ENCODE results near the gene SZRD1.

Gene SZRD1

GRCh38 chr1:16436946-16437474, 70.0 kb downstream of the SZRD1 start, which contains the start of gene SPATA21:
Gene SPATA21, minus strand, starts transcription at chr1:16437424. Its CDS starts 6,053 bp downstream, at chr1:16431371.
- no peak for DNase-seq (ENCODE audit: extremely low read depth in 1 of 2, low read depth in 1 of 2)

- no peak for DNase-seq (ENCODE audit: extremely low read depth in 1 of 2, low read depth in 1 of 2)
Measured at GRCh38 chr1:16438516-16438915, 71.5 kb downstream of the SZRD1 start.

GRCh38 chr1:16438924-16439323, 71.9 kb downstream of the SZRD1 start:
- no peak for DNase-seq (ENCODE audit: extremely low read depth in 1 of 2, low read depth in 1 of 2)

GRCh38 chr1:16440131-16440469, 73.1 kb downstream of the SZRD1 start:
- no peak for DNase-seq (ENCODE audit: extremely low read depth in 1 of 2, low read depth in 1 of 2)

- DNase-seq (ENCODE audit: extremely low read depth in 1 of 2, low read depth in 1 of 2), result peak; percentile 89 to 92
Measured at GRCh38 chr1:16440470-16441281, 73.6 kb downstream of the SZRD1 start, which contains the start of gene NECAP2. Gene NECAP2, plus strand, starts transcription at chr1:16440724. Its CDS starts 38 bp downstream, at chr1:16440762.

GRCh38 chr1:16441282-16441665, 74.2 kb downstream of the SZRD1 start:
- DNase-seq (ENCODE audit: extremely low read depth in 1 of 2, low read depth in 1 of 2), result no peak

GRCh38 chr1:16442265-16442664, 75.2 kb downstream of the SZRD1 start:
- no peak for DNase-seq (ENCODE audit: extremely low read depth in 1 of 2, low read depth in 1 of 2)

- no peak for DNase-seq (ENCODE audit: extremely low read depth in 1 of 2, low read depth in 1 of 2)
Measured at GRCh38 chr1:16442941-16443340, 75.9 kb downstream of the SZRD1 start.

GRCh38 chr1:16443975-16444770, 77.1 kb downstream of the SZRD1 start:
- DNase-seq (ENCODE audit: extremely low read depth in 1 of 2, low read depth in 1 of 2), result no peak

GRCh38 chr1:16445052-16445451, 78.0 kb downstream of the SZRD1 start:
- DNase-seq (ENCODE audit: extremely low read depth in 1 of 2, low read depth in 1 of 2), result no peak

GRCh38 chr1:16446116-16446515, 79.1 kb downstream of the SZRD1 start:
- DNase-seq (ENCODE audit: extremely low read depth in 1 of 2, low read depth in 1 of 2), result no peak

GRCh38 chr1:16447641-16448040, 80.6 kb downstream of the SZRD1 start:
- DNase-seq (ENCODE audit: extremely low read depth in 1 of 2, low read depth in 1 of 2), result no peak

Data from stimulated activated CD8-positive, alpha-beta memory T cell treated with anti-CD3 and anti-CD28 coated beads, Interleukin-7, amount 100 ng/mL, for 48 hours (primary cell).